Measurements from ENCODE around the gene CREB3. TPM values are rescaled to one million over a fixed set of nuclear protein-coding genes. Genes with fewer than 3 reads are reported as not detected.

CREB3 gene
- total RNA-seq, 1 experiment from 2014 or later, result 26.5 TPM

- peaks cover 11% of the 10 kb centered on the region for H3K4me1 Mint-ChIP-seq (ENCODE audit: low read depth, unreplicated experiment)
- peaks cover 37% of the 10 kb centered on the region for H3K36me3 Mint-ChIP-seq (ENCODE audit: insufficient read depth, unreplicated experiment)
- CTCF ChIA-PET, result no interaction called here
Observed at GRCh38 chr9:35741740-35742139, 9.3 kb downstream of the CREB3 start.

GRCh38 chr9:35743452-35743851 is 11.0 kb downstream of the CREB3 start:
- CTCF ChIA-PET, result no interaction called here
- Mint-ChIP-seq H3K36me3 (ENCODE audit: insufficient read depth, unreplicated experiment) (peaks cover 48% of the 10 kb centered on the region), H3K4me1 (ENCODE audit: low read depth, unreplicated experiment) (peaks cover 20% of the 10 kb centered on the region), H3K4me3 (ENCODE audit: low read depth, unreplicated experiment) (no peak overlapping the region), H3K27ac (ENCODE audit: unreplicated experiment) (no peak overlapping the region), H3K9me3 (ENCODE audit: low read depth, unreplicated experiment) (no peaks in the 10 kb centered on the region), H3K27me3 (ENCODE audit: unreplicated experiment) (no peaks in the 10 kb centered on the region)
- no peak for DNase-seq
- no peak for TF ChIP-seq CTCF (IDR thresholded peaks at IDR 0.05; ENCODE audit: unreplicated experiment)
- no TSS peak for BruUV-seq (replicated peaks)
- intact Hi-C loops (cut with micrococcal nuclease; ENCODE audit: unreplicated experiment), result no loop called here

More at GRCh38 chr9:35741740-35742139, 9.3 kb downstream of the CREB3 start:
- intact Hi-C loops (cut with micrococcal nuclease; ENCODE audit: unreplicated experiment), result no loop called here
- Mint-ChIP-seq H3K27ac (ENCODE audit: unreplicated experiment) (no peak overlapping the region), H3K27me3 (ENCODE audit: unreplicated experiment) (no peaks in the 10 kb centered on the region), H3K4me3 (ENCODE audit: low read depth, unreplicated experiment) (no peak overlapping the region), H3K9me3 (ENCODE audit: low read depth, unreplicated experiment) (no peaks in the 10 kb centered on the region)
- BruUV-seq (replicated peaks), result no TSS peak
- TF ChIP-seq CTCF (IDR thresholded peaks at IDR 0.05; ENCODE audit: unreplicated experiment), result no peak
- no peak for DNase-seq

GRCh38 chr9:35743880-35744518 is 11.5 kb downstream of the CREB3 start:
- DNase-seq, result no peak
- CTCF ChIA-PET, result no interaction called here
- intact Hi-C loops (cut with micrococcal nuclease; ENCODE audit: unreplicated experiment), result no loop called here
- Mint-ChIP-seq H3K36me3 (ENCODE audit: insufficient read depth, unreplicated experiment) (peaks cover 48% of the 10 kb centered on the region), H3K4me1 (ENCODE audit: low read depth, unreplicated experiment) (peaks cover 20% of the 10 kb centered on the region), H3K9me3 (ENCODE audit: low read depth, unreplicated experiment) (no peaks in the 10 kb centered on the region), H3K27ac (ENCODE audit: unreplicated experiment) (no peak overlapping the region), H3K4me3 (ENCODE audit: low read depth, unreplicated experiment) (no peak overlapping the region), H3K27me3 (ENCODE audit: unreplicated experiment) (no peaks in the 10 kb centered on the region)
- no TSS peak for BruUV-seq (replicated peaks)
- TF ChIP-seq CTCF (IDR thresholded peaks at IDR 0.05; ENCODE audit: unreplicated experiment), result no peak

- Mint-ChIP-seq H3K36me3 (ENCODE audit: insufficient read depth, unreplicated experiment) (peaks cover 48% of the 10 kb centered on the region), H3K27ac (ENCODE audit: unreplicated experiment) (peak overlapping the region; percentile 25), H3K27me3 (ENCODE audit: unreplicated experiment) (no peaks in the 10 kb centered on the region), H3K9me3 (ENCODE audit: low read depth, unreplicated experiment) (no peaks in the 10 kb centered on the region), H3K4me3 (ENCODE audit: low read depth, unreplicated experiment) (peak overlapping the region; percentile 78), H3K4me1 (ENCODE audit: low read depth, unreplicated experiment) (peaks cover 20% of the 10 kb centered on the region)
- no peak for DNase-seq
- BruUV-seq (replicated peaks), result no TSS peak
- TF ChIP-seq CTCF (IDR thresholded peaks at IDR 0.05; ENCODE audit: unreplicated experiment), result no peak
- CTCF ChIA-PET, result no interaction called here
- intact Hi-C loops (cut with micrococcal nuclease; ENCODE audit: unreplicated experiment), result no loop called here
Observed at GRCh38 chr9:35745569-35745968, 13.1 kb downstream of the CREB3 start.

Measured in Calu3 (cell line).